DND-41 (cell line): ENCODE results near the gene NRP1.
A peak's percentile ranks its signal among the peaks of the same experiment; 100 is the strongest.

ENCODE experiments used
- ATAC-seq: fragments of 200-7000 bp; cut with Tn5 transposase; 3 replicates; pipeline ENCODE4 v1.9.1; 2021; ENCODE audit warnings: low read depth; ENCODE audit not compliant: insufficient read depth
- DNase-seq: peaks from one replicate; pipeline ENCODE4 v3.0.0-alpha.2; 2020
- H2AFZ ChIP-seq: 2 replicates; pipeline ENCODE4 v1.6.0; 2012; ENCODE audit warnings: low read depth, low read length
- H3K27ac ChIP-seq: 2 replicates; pipeline ENCODE4 v1.5.1; 2012; ENCODE audit warnings: low read length, inconsistent platforms
- H3K27me3 ChIP-seq: fragments of 200-600 bp; sonication (generic); 2 replicates; pipeline ENCODE4 v1.6.0; 2012; ENCODE audit warnings: low read length, mild to moderate bottlenecking, inconsistent platforms; ENCODE audit not compliant: insufficient read depth, poor library complexity
- H3K36me3 ChIP-seq: 2 replicates; pipeline ENCODE4 v1.5.1; 2012; ENCODE audit warnings: low read length, inconsistent platforms; ENCODE audit not compliant: insufficient read depth
- H3K4me1 ChIP-seq: 2 replicates; pipeline ENCODE4 v1.5.1; 2012; ENCODE audit warnings: mild to moderate bottlenecking, low read length; ENCODE audit not compliant: insufficient read depth
- H3K4me2 ChIP-seq: 2 replicates; pipeline ENCODE4 v1.6.0; 2012; ENCODE audit warnings: mild to moderate bottlenecking, moderate library complexity, low read length, inconsistent platforms; ENCODE audit not compliant: insufficient read depth
- H3K4me3 ChIP-seq, 2 experiments: fragments of 200-600 bp in 1 of 2; shearing (Covaris generic) in 1 of 2; 2 replicates each; pipeline ENCODE4 v1.5.1; 2012 to 2016; ENCODE audit warnings: inconsistent platforms in 2 of 2, low read length in 2 of 2, mild to moderate bottlenecking in 2 of 2, low read depth in 1 of 2, moderate library complexity in 1 of 2
- H3K79me2 ChIP-seq: 2 replicates; pipeline ENCODE4 v1.6.0; 2012; ENCODE audit warnings: low read length, inconsistent platforms; ENCODE audit not compliant: insufficient read depth
- H3K9ac ChIP-seq: 2 replicates; pipeline ENCODE4 v1.6.0; 2012; ENCODE audit warnings: low read depth, mild to moderate bottlenecking, inconsistent platforms, low read length, moderate library complexity
- H3K9me3 ChIP-seq: 2 replicates; pipeline ENCODE4 v1.5.1; 2012; ENCODE audit warnings: low read length, moderate library complexity, mild to moderate bottlenecking, inconsistent platforms; ENCODE audit not compliant: insufficient read depth, severe bottlenecking
- H4K20me1 ChIP-seq: 2 replicates; pipeline ENCODE4 v1.6.0; 2012; ENCODE audit warnings: low read length; ENCODE audit not compliant: insufficient read depth
- EZH2 ChIP-seq: IDR thresholded peaks from 3 replicates; pipeline ENCODE4 v1.6.1; 2012; ENCODE audit warnings: borderline replicate concordance, low read depth, mild to moderate bottlenecking, moderate library complexity, low read length, inconsistent platforms; ENCODE audit not compliant: severe bottlenecking
- TF ChIP-seq, protein P1 (sequence below): IDR thresholded peaks from 2 replicates; pipeline ENCODE4 v1.5.1; 2012; ENCODE audit warnings: borderline replicate concordance, low read length, moderate library complexity, mild to moderate bottlenecking; ENCODE audit not compliant: poor library complexity, severe bottlenecking; ENCODE audit errors: extremely low read depth

The NRP1 gene

DNA sequence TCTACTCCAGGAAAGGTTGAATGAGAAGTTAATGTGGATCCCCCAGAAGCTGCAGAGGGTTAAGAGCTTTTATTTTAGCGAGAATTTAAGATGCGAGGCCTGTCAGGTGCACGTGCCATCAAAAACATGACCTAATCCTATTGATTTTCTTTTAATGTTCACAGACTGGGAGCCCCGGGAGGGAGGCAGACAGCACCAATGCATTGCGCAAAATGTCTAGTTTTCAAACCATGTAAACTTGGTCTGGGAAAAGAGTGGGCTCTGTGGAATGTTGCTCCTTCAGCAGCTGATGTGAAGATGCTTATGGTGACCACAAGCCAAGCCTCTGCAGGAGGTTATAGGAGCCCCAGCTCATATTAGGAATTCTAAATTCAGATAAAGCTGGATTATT, 204.5 kb downstream of the NRP1 start:
- ATAC-seq, result no peak
- Histone ChIP-seq H3K36me3 (no peaks in the 10 kb centered on the region), H3K79me2 (no peaks in the 10 kb centered on the region), H3K4me1 (peaks cover 27% of the 10 kb centered on the region), H3K27ac (no peak overlapping the region), H3K4me3 (no peak overlapping the region), H3K9me3 (no peaks in the 10 kb centered on the region), H4K20me1 (no peaks in the 10 kb centered on the region), H3K27me3 (no peaks in the 10 kb centered on the region), H3K9ac (no peak overlapping the region), H2AFZ (no peak overlapping the region), H3K4me2 (no peak overlapping the region)
- DNase-seq, result no peak
- no peak for TF ChIP-seq EZH2
- TF ChIP-seq, protein P1, sequence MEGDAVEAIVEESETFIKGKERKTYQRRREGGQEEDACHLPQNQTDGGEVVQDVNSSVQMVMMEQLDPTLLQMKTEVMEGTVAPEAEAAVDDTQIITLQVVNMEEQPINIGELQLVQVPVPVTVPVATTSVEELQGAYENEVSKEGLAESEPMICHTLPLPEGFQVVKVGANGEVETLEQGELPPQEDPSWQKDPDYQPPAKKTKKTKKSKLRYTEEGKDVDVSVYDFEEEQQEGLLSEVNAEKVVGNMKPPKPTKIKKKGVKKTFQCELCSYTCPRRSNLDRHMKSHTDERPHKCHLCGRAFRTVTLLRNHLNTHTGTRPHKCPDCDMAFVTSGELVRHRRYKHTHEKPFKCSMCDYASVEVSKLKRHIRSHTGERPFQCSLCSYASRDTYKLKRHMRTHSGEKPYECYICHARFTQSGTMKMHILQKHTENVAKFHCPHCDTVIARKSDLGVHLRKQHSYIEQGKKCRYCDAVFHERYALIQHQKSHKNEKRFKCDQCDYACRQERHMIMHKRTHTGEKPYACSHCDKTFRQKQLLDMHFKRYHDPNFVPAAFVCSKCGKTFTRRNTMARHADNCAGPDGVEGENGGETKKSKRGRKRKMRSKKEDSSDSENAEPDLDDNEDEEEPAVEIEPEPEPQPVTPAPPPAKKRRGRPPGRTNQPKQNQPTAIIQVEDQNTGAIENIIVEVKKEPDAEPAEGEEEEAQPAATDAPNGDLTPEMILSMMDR, result no peak

DNA sequence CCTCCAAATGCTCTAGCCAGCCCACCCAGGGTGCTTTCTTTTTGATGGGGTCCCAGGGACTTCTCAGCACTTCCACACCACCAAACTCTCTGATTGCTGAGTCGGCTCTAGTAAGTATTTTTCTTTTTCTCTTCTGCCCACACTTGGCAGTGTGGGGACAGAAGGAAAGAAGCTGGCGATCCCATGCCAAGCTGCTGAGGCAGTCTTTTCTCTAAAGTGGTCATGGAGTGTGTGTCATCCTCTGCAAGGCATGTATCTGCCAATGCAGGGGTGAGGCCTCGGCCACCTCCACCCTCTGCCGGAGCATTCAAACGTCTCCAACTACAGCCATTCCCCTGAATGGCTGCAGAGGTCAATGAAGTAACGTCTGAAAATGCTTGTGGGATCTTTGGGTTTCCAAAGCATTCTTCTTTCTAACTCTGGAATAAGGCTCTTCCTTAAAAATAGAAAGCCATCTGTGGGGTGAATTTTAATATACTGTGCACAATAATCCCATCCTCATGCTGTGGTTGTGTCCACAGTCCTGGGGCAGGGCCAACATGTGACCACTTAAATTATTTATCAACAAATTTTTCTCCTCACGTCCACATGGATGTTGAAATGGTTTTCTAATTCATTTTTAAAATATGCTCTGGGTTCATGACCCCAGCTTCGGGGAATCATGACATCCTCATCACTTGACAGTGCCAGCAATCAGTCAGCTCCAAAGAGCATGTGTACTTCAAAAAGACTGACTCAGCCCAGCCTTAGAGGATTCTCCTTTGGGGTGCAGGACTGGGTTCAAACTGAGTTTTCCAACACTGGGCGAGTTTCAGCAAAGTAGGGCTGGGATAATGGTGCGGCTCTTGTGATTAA, 205.1 kb downstream of the NRP1 start:
- no peaks in the 10 kb centered on the region for H3K9me3 ChIP-seq
- H3K36me3 ChIP-seq, result no peaks in the 10 kb centered on the region
- H2AFZ ChIP-seq, result no peak overlapping the region
- no peaks in the 10 kb centered on the region for H4K20me1 ChIP-seq
- peak overlapping the region; percentile 27; the same call in 1 of the 2 replicates for H3K27ac ChIP-seq
- no peak overlapping the region for H3K4me3 ChIP-seq
- H3K27me3 ChIP-seq, result no peaks in the 10 kb centered on the region
- TF ChIP-seq, protein P1, result no peak
- TF ChIP-seq EZH2, result no peak
- DNase-seq (no peak), ATAC-seq (no peak)
- no peaks in the 10 kb centered on the region for H3K79me2 ChIP-seq
- H3K4me2 ChIP-seq, result no peak overlapping the region
- H3K9ac ChIP-seq, result no peak overlapping the region
- H3K4me1 ChIP-seq, result peaks cover 31% of the 10 kb centered on the region

DNA sequence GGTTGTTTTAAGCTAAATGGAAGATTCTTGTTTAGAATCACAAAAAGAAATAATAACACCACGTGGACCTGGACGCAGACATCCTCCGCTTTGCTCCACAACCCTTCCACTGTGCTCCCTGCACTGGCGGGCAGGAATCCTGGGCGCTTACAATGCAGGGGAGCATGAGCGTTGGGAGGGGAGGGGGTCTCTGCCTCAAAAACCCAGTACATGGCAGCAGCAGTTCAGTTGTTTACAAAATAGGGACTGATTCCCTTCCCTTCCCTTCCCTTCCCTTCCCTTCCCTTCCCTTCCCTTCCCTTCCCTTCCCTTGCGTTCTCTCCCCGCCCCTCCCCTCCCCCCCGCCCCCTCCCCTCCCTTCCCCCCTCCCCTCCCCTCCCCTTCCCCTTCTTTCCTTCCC, 206.8 kb downstream of the NRP1 start:
- Histone ChIP-seq H3K36me3 (no peaks in the 10 kb centered on the region), H4K20me1 (no peaks in the 10 kb centered on the region), H3K4me1 (peaks cover 31% of the 10 kb centered on the region), H3K4me3 (no peak overlapping the region), H3K27ac (peak overlapping the region; percentile 86), H3K79me2 (no peaks in the 10 kb centered on the region), H2AFZ (no peak overlapping the region), H3K4me2 (no peak overlapping the region), H3K27me3 (no peaks in the 10 kb centered on the region), H3K9ac (no peak overlapping the region), H3K9me3 (no peaks in the 10 kb centered on the region)
- TF ChIP-seq EZH2, result no peak
- TF ChIP-seq, protein P1, result no peak
- ATAC-seq (no peak), DNase-seq (no peak)
